ENCODE results near the gene PPIL4. TPM values are rescaled to one million over a fixed set of nuclear protein-coding genes. Genes with fewer than 3 reads are reported as not detected.
A peak's percentile ranks its signal among the peaks of the same experiment; 100 is the strongest.

The PPIL4 gene
- total and polyA plus RNA-seq, 3 donors from 2014 or later = 13.9 to 39.4 (median 36.0) TPM

DNA sequence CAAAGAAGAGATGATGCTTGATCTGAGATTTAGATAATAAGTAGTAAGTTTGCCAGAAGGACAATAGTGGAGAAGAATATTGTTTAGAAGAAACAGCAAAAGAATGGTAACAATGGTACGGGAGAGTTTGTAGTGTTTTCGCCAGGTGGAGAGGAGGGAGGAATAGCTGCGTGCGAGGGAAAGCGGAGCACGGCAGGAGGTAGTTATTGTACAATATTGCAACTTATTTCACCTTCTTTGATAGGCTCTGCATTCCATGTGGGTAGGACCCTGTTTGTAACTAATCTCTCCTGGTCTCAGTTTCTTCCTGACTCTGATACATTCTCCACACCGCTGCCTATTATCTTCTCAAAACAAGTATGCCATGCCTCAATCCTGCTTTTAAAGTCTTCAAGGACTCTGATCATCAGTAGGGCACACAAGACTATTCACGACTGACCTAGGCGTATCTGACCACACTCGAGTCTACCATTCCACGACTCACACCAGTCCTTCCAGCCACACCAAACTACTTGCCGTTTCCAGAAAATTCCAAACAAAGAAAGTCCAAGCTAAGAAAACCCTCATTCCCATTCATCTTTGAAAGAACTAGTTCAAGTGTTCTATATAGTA lies 1.1 kb downstream of the PPIL4 start:
- no peaks in the 10 kb centered on the region for H3K36me3 ChIP-seq (ENCODE audit: low read depth, missing control alignments)
- intact Hi-C loops (cut with DNase I; ENCODE audit: low total_unique reads) = no loop called here
- H3K27me3 ChIP-seq = no peaks in the 10 kb centered on the region
- DNase-seq = no peak
- H3K4me3 ChIP-seq = peak overlapping the region; percentile 75 to 97
- peaks cover 19% of the 10 kb centered on the region for H3K4me1 ChIP-seq
- TF ChIP-seq, protein P1, sequence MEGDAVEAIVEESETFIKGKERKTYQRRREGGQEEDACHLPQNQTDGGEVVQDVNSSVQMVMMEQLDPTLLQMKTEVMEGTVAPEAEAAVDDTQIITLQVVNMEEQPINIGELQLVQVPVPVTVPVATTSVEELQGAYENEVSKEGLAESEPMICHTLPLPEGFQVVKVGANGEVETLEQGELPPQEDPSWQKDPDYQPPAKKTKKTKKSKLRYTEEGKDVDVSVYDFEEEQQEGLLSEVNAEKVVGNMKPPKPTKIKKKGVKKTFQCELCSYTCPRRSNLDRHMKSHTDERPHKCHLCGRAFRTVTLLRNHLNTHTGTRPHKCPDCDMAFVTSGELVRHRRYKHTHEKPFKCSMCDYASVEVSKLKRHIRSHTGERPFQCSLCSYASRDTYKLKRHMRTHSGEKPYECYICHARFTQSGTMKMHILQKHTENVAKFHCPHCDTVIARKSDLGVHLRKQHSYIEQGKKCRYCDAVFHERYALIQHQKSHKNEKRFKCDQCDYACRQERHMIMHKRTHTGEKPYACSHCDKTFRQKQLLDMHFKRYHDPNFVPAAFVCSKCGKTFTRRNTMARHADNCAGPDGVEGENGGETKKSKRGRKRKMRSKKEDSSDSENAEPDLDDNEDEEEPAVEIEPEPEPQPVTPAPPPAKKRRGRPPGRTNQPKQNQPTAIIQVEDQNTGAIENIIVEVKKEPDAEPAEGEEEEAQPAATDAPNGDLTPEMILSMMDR (IDR thresholded peaks at IDR 0.05) = no peak
- no peak for TF ChIP-seq POLR2A (IDR thresholded peaks at IDR 0.05)
- no peaks in the 10 kb centered on the region for H3K9me3 ChIP-seq
- H3K27ac ChIP-seq = peak overlapping the region; percentile 84 to 95
- 10 to 14% methylated on average over 12 of the region's 12 CpGs for WGBS, 2 donors

DNA sequence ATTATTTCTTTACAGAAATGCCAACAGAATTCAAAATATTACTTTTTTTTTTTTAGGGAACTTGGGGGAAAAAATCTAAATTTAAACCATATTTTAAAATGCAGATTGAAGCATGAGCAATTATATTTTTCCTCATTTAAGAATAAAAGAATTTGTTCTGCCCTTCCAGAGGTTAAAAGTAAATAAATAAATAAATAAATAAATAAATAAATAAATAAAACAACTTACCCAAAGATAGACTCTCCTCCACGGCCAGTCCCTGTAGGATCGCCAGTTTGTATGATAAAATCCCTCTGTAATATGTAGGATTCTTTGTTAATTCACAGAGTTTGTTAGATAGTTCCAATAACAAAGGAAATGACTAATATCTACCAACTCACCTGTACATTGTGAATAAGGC lies 4.7 kb downstream of the PPIL4 start:
- no peaks in the 10 kb centered on the region for H3K9me3 ChIP-seq
- no peak for TF ChIP-seq POLR2A (IDR thresholded peaks at IDR 0.05)

DNA sequence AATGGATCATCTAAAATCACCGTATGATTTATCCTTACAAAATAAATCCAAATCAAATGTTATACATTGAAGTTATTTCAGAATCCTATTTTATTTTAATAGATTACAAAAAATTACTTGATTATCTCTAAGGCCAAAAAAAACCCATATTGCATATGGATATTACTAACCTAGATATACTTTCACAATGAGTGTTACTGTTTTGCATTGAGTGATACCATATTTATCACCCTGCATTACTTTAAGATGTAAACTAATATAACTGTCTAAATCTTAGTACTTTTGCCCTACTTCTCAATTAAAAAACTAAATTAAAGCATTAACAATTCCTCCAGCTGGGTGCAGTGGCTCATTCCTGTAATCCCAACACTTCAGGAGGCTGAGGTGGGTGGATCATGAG lies 11.1 kb downstream of the PPIL4 start:
- intact Hi-C loops (cut with DNase I; ENCODE audit: low total_unique reads) = no loop called here
- DNase-seq = no peak
- Histone ChIP-seq H3K36me3 (ENCODE audit: low read depth, missing control alignments) (no peaks in the 10 kb centered on the region), H3K9me3 (no peaks in the 10 kb centered on the region), H3K4me1 (no peaks in the 10 kb centered on the region), H3K27me3 (no peaks in the 10 kb centered on the region), H3K4me3 (no peak overlapping the region), H3K27ac (no peak overlapping the region)
- 90 to 94% methylated on average over 1 of the region's 1 CpG for WGBS, 2 donors
- TF ChIP-seq POLR2A (IDR thresholded peaks at IDR 0.05) = no peak
- TF ChIP-seq, protein P1 (IDR thresholded peaks at IDR 0.05) = no peak

More for the DNA sequence above, 4.7 kb downstream of the PPIL4 start:
- Histone ChIP-seq H3K4me1 (peaks cover 19% of the 10 kb centered on the region), H3K27me3 (no peaks in the 10 kb centered on the region), H3K4me3 (no peak overlapping the region), H3K36me3 (ENCODE audit: low read depth, missing control alignments) (no peaks in the 10 kb centered on the region), H3K27ac (no peak overlapping the region)
- intact Hi-C loops (cut with DNase I; ENCODE audit: low total_unique reads) = no loop called here
- no peak for DNase-seq
- WGBS, 2 donors = 74 to 84% methylated on average over 2 of the region's 2 CpGs

DNA sequence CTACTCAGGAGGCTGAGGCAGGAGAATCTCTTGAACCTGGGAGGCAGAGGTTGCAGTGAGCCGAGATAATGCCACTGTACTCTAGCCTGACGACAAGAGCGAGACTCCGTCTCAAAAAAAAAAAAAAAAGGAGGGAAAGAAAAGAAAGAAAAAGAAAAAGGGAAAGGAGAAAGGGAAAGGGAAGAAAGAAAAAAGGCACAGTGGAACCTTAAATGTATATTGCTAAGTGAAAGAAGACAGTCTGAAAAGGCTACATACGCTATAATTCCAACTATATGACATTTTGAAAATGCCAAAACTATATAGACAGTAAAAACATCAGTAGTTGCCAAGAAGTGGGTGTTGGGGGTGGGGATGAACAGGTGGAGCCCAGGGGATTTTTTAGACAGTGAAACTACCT lies 16.2 kb downstream of the PPIL4 start:
- intact Hi-C loops (cut with DNase I; ENCODE audit: low total_unique reads) = no loop called here
- H3K4me3 ChIP-seq = no peak overlapping the region
- DNase-seq = no peak
- H3K27me3 ChIP-seq = no peaks in the 10 kb centered on the region
- H3K4me1 ChIP-seq = no peaks in the 10 kb centered on the region
- TF ChIP-seq, protein P1 (IDR thresholded peaks at IDR 0.05) = no peak
- no peak for TF ChIP-seq POLR2A (IDR thresholded peaks at IDR 0.05)
- H3K36me3 ChIP-seq (ENCODE audit: low read depth, missing control alignments) = no peaks in the 10 kb centered on the region
- WGBS, 2 donors = 93 to 97% methylated on average over 5 of the region's 5 CpGs
- no peak overlapping the region for H3K27ac ChIP-seq
- H3K9me3 ChIP-seq = no peaks in the 10 kb centered on the region

DNA sequence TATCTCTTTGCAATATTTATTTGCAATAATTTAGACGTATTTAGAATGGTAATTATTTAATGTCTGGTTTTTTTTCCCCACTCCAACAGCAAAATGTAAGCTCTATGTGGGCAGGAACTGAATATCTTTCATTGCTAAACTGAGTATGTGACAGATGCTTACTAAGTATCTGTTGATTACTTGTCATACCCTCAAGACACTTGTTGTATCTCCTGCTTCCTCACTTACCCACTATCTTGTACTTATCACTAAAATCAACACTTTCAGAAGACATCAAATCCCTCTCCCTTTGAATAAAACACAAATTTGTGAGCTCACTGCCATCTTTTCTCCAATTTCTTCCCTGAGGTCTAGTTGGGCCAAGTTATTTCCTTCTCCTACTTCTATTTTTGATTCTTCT lies 30.3 kb downstream of the PPIL4 start:
- H3K27me3 ChIP-seq = no peaks in the 10 kb centered on the region
- WGBS, 2 donors = 92 to 100% methylated on average over 1 of the region's 1 CpG
- no peak overlapping the region for H3K4me3 ChIP-seq
- no peak for DNase-seq
- no peaks in the 10 kb centered on the region for H3K9me3 ChIP-seq
- H3K4me1 ChIP-seq = no peaks in the 10 kb centered on the region
- H3K27ac ChIP-seq = no peak overlapping the region
- no peaks in the 10 kb centered on the region for H3K36me3 ChIP-seq (ENCODE audit: low read depth, missing control alignments)
- intact Hi-C loops (cut with DNase I; ENCODE audit: low total_unique reads) = no loop called here
- TF ChIP-seq POLR2A (IDR thresholded peaks at IDR 0.05) = no peak
- TF ChIP-seq, protein P1 (IDR thresholded peaks at IDR 0.05) = no peak

All from testis (tissue), 3 donors.